Loucy (cell line): ENCODE data around the gene CCDC160.

Experiments
- H2AFZ ChIP-seq: fragments of 200-600 bp; sonication (generic); 2 replicates; pipeline ENCODE4 v1.6.0; 2016; ENCODE audit warnings: antibody characterized with exemption, mild to moderate bottlenecking, low read length, moderate library complexity
- H3F3A ChIP-seq: fragments of 200-600 bp; 2 replicates; pipeline ENCODE4 v1.6.0; 2016; ENCODE audit warnings: antibody characterized with exemption, low read depth, mild to moderate bottlenecking
- H3K27me3 ChIP-seq: fragments of 200-600 bp; sonication (generic); 2 replicates; pipeline ENCODE4 v1.6.1; 2014; ENCODE audit warnings: low read length, mild to moderate bottlenecking; ENCODE audit not compliant: insufficient read depth, poor library complexity, severe bottlenecking
- H3K36me3 ChIP-seq: fragments of 200-600 bp; sonication (generic); 2 replicates; pipeline ENCODE4 v1.6.1; 2016; ENCODE audit warnings: low read length; ENCODE audit not compliant: insufficient read depth
- H3K4me1 ChIP-seq: fragments of 200-600 bp; sonication (generic); 2 replicates; pipeline ENCODE4 v1.5.1; 2014; ENCODE audit warnings: low read length, mild to moderate bottlenecking; ENCODE audit not compliant: insufficient read depth, poor library complexity, severe bottlenecking
- H3K4me2 ChIP-seq: fragments of 200-600 bp; sonication (generic); 2 replicates; pipeline ENCODE4 v1.6.0; 2014; ENCODE audit warnings: antibody characterized with exemption, low read length, low read depth, mild to moderate bottlenecking; ENCODE audit not compliant: poor library complexity, severe bottlenecking
- H3K4me3 ChIP-seq: fragments of 200-600 bp; sonication (generic); 2 replicates; pipeline ENCODE4 v1.5.1; 2014; ENCODE audit warnings: low read length, mild to moderate bottlenecking, mixed read lengths; ENCODE audit not compliant: poor library complexity, severe bottlenecking
- H3K79me2 ChIP-seq: fragments of 200-600 bp; sonication (generic); 2 replicates; pipeline ENCODE4 v1.6.1; 2014; ENCODE audit warnings: low read length; ENCODE audit not compliant: insufficient read depth
- H3K9ac ChIP-seq: fragments of 200-600 bp; sonication (generic); 2 replicates; pipeline ENCODE4 v1.6.0; 2014; ENCODE audit warnings: mild to moderate bottlenecking, low read depth, low read length, moderate library complexity; ENCODE audit not compliant: poor library complexity, severe bottlenecking
- H3K9me2 ChIP-seq: fragments of 200-600 bp; sonication (generic); replicated peaks from 2 replicates; pipeline ENCODE4 v1.6.1; 2016; ENCODE audit warnings: low read depth, low read length, mixed read lengths
- H3K9me3 ChIP-seq: fragments of 200-600 bp; sonication (generic); 2 replicates; pipeline ENCODE4 v1.6.1; 2014; ENCODE audit warnings: mild to moderate bottlenecking, antibody characterized with exemption, low read length, low read depth; ENCODE audit not compliant: insufficient read depth
- H4K20me1 ChIP-seq: fragments of 200-600 bp; sonication (generic); 2 replicates; pipeline ENCODE4 v1.6.0; 2014; ENCODE audit warnings: antibody characterized with exemption, low read length, mild to moderate bottlenecking; ENCODE audit not compliant: insufficient read depth, poor library complexity, severe bottlenecking
- EZH2phosphoT487 ChIP-seq: fragments of 200-600 bp; IDR thresholded peaks from 2 replicates; pipeline ENCODE4 v1.6.1; 2018; ENCODE audit warnings: antibody characterized with exemption, mild to moderate bottlenecking, moderate library complexity, borderline replicate concordance
- TF ChIP-seq, protein P1 (sequence below): fragments of 200-600 bp; sonication (generic); conservative IDR thresholded peaks from 2 replicates; pipeline ENCODE4 v1.5.1; 2014; ENCODE audit warnings: mild to moderate bottlenecking, antibody characterized with exemption, low read length

Gene CCDC160

DNA sequence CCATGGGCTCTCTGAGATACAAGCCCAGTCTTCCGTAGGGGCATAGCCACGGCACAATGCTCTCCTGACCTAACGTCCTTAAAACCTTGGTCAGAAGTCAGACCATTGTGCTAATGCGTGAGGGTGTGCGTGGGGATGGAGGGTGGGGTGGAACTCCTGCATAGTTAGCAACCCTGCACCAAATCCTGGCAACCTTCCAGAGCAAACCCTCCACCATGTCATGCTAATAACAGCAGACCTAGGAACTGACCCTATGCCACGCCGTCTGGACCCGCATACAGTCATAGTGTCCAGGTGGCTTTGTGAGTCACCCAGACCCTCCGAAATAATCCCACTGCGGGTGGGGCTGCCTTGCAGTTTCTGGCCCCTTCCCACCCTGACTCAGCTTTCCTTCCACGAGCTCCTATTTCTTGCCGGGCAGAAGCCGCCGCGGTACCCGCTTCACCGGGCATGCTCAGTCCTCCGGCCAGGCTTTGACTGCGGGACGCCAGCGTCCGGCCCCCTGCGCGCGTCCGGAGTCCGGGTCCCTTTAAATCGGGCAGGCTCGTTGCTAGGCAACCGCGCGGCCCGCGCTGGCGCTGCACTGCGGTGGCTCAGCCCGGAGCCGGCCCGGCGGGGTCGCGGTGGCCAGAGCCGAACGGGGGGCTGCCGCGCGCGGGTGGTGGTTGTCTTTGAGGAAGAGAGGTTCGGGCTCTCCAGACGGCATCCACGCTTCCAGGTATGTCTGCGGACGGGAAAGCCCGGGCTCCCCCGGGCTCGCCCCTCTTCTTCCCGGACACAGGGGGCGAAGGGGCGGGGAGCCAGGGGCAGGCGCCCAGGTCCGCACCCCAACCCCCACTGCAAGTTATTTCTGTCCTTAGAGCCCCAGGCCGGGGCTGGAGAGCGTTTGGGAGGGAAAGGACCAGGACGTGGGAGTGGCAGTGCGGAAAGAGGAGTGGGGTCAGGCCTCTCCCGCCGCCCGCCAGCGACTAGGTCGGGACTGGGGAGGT lies at the start of gene CCDC160:
Gene CCDC160, plus strand, starts transcription at position 557 of the 989 bp plus-strand sequence. CDS start 7,619 bp downstream, outside the sequence.
- Histone ChIP-seq H3K27me3 (no peaks in the 10 kb centered on the region), H3F3A (no peaks in the 10 kb centered on the region), H3K9me2 (no peaks in the 10 kb centered on the region), H3K36me3 (no peaks in the 10 kb centered on the region), H3K4me2 (no peak within 1 kb of the TSS), H3K79me2 (no peaks in the 10 kb centered on the region), H2AFZ (no peak within 1 kb of the TSS), H3K4me3 (no peak within 1 kb of the TSS), H3K9ac (no peak within 1 kb of the TSS), H3K4me1 (no peaks in the 10 kb centered on the region), H4K20me1 (no peaks in the 10 kb centered on the region), H3K9me3 (no peaks in the 10 kb centered on the region)
- TF ChIP-seq EZH2phosphoT487 = no peak
- TF ChIP-seq, protein P1, sequence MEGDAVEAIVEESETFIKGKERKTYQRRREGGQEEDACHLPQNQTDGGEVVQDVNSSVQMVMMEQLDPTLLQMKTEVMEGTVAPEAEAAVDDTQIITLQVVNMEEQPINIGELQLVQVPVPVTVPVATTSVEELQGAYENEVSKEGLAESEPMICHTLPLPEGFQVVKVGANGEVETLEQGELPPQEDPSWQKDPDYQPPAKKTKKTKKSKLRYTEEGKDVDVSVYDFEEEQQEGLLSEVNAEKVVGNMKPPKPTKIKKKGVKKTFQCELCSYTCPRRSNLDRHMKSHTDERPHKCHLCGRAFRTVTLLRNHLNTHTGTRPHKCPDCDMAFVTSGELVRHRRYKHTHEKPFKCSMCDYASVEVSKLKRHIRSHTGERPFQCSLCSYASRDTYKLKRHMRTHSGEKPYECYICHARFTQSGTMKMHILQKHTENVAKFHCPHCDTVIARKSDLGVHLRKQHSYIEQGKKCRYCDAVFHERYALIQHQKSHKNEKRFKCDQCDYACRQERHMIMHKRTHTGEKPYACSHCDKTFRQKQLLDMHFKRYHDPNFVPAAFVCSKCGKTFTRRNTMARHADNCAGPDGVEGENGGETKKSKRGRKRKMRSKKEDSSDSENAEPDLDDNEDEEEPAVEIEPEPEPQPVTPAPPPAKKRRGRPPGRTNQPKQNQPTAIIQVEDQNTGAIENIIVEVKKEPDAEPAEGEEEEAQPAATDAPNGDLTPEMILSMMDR = no peak

DNA sequence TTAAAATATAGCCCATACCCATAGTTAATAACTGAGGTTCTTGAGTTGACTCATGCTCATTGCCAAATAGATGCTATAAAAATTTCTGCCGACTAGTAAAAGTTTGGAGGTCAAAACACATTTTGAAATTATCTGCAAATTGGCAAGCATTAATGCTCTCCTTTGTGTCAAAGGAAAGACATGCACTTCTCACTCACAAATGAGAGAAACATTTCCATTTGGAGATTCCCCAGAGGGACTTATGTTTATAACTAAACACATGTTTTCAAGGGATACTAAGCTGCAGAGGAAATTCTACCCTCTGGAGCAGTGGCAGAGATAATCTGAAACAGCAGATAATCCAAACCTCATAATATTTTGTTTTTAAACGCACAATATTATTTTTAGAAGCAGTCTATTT lies 45.7 kb upstream of the CCDC160 start:
- Histone ChIP-seq H3K36me3 (no peaks in the 10 kb centered on the region), H3K79me2 (no peaks in the 10 kb centered on the region), H3K9me3 (no peaks in the 10 kb centered on the region), H3F3A (no peaks in the 10 kb centered on the region), H3K27me3 (no peaks in the 10 kb centered on the region), H3K9me2 (no peaks in the 10 kb centered on the region), H4K20me1 (no peaks in the 10 kb centered on the region), H3K9ac (no peak overlapping the region), H3K4me1 (peaks cover 9% of the 10 kb centered on the region), H2AFZ (no peak overlapping the region), H3K4me3 (no peak overlapping the region), H3K4me2 (no peak overlapping the region)
- TF ChIP-seq, protein P1 = no peak
- no peak for TF ChIP-seq EZH2phosphoT487

DNA sequence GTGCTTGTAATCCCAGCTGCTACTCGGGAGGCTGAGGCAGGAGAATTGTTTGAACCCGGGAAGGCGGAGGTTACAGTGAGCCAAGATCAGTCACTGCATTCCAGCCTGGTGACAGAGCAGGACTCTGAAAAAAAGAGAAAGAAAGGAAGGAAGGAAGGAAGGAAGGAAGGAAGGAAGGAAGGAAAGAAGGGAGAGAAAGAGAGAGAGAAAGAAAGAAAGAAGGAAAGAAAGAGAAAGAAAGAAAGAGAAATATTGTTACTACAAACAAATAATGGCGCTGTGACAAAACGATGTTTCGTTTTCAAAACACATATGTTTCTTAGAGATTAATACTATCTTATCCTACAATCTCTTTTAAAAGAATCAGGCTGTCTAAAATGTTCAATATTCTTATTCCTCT lies 42.1 kb upstream of the CCDC160 start:
- H3F3A ChIP-seq = no peaks in the 10 kb centered on the region
- no peak overlapping the region for H3K9ac ChIP-seq
- no peaks in the 10 kb centered on the region for H3K79me2 ChIP-seq
- H4K20me1 ChIP-seq = no peaks in the 10 kb centered on the region
- TF ChIP-seq, protein P1 = no peak
- TF ChIP-seq EZH2phosphoT487 = no peak
- no peak overlapping the region for H3K4me2 ChIP-seq
- no peak overlapping the region for H3K4me3 ChIP-seq
- no peak overlapping the region for H2AFZ ChIP-seq
- no peaks in the 10 kb centered on the region for H3K36me3 ChIP-seq
- H3K27me3 ChIP-seq = no peaks in the 10 kb centered on the region
- no peaks in the 10 kb centered on the region for H3K9me3 ChIP-seq
- no peaks in the 10 kb centered on the region for H3K4me1 ChIP-seq
- no peaks in the 10 kb centered on the region for H3K9me2 ChIP-seq
